Activated CD4-positive, alpha-beta T cell treated with anti-CD3 and anti-CD28 coated beads, Interleukin-10, Interleukin-2, amounts not matched to agents 100 ng/mL and 50 ng/mL, durations not matched to agents 16 hours and 8 hours (primary cell): ENCODE measurements around the gene NEK10.

Experiments
- DNase-seq: peaks from one replicate; pipeline ENCODE4 v3.0.0-alpha.2; 2020

NEK10 gene

GRCh38 chr3:27160146-27160545, 209.0 kb downstream of the NEK10 start:
- no peak for DNase-seq

- no peak for DNase-seq
These were observed 222.0 kb downstream of the NEK10 start for GRCh38 chr3:27147215-27147614.

GRCh38 chr3:27146786-27147185, 222.4 kb downstream of the NEK10 start:
- DNase-seq = no peak

- DNase-seq = no peak
These were observed 223.5 kb downstream of the NEK10 start for GRCh38 chr3:27145719-27146118.

- no peak for DNase-seq
These were observed 227.5 kb downstream of the NEK10 start for GRCh38 chr3:27141668-27142067.

GRCh38 chr3:27138562-27138961, 230.6 kb downstream of the NEK10 start:
- DNase-seq = no peak

GRCh38 chr3:27138005-27138404, 231.2 kb downstream of the NEK10 start:
- DNase-seq = no peak

- DNase-seq = peak; percentile 69
These were observed 234.9 kb downstream of the NEK10 start for GRCh38 chr3:27134171-27134796.

GRCh38 chr3:27133060-27133459, 236.1 kb downstream of the NEK10 start:
- no peak for DNase-seq

GRCh38 chr3:27130796-27131195, 238.4 kb downstream of the NEK10 start:
- no peak for DNase-seq

- no peak for DNase-seq
These were observed 241.3 kb downstream of the NEK10 start for GRCh38 chr3:27127879-27128278.

GRCh38 chr3:27127195-27127594, 242.0 kb downstream of the NEK10 start:
- DNase-seq = no peak

- DNase-seq = no peak
These were observed 243.2 kb downstream of the NEK10 start for GRCh38 chr3:27125821-27126501.

- DNase-seq = no peak
These were observed 249.5 kb downstream of the NEK10 start for GRCh38 chr3:27119639-27120038.

- no peak for DNase-seq
These were observed 253.8 kb downstream of the NEK10 start for GRCh38 chr3:27115352-27115751.

GRCh38 chr3:27114684-27115083, 254.5 kb downstream of the NEK10 start:
- no peak for DNase-seq

- DNase-seq = no peak
These were observed 255.1 kb downstream of the NEK10 start for GRCh38 chr3:27114129-27114528.

- DNase-seq = no peak
These were observed 259.2 kb downstream of the NEK10 start for GRCh38 chr3:27110020-27110419.

- DNase-seq = no peak
These were observed 260.9 kb downstream of the NEK10 start for GRCh38 chr3:27108322-27108721.

GRCh38 chr3:27105904-27106303, 263.3 kb downstream of the NEK10 start:
- DNase-seq = no peak

- DNase-seq = no peak
These were observed 272.0 kb downstream of the NEK10 start for GRCh38 chr3:27097182-27097581.

GRCh38 chr3:27095553-27096222, 273.5 kb downstream of the NEK10 start:
- DNase-seq = no peak

GRCh38 chr3:27094721-27095120, 274.5 kb downstream of the NEK10 start:
- no peak for DNase-seq

GRCh38 chr3:27093771-27094170, 275.4 kb downstream of the NEK10 start:
- DNase-seq = no peak
